ENCODE data around the gene MSANTD4.
A peak's percentile ranks its signal among the peaks of the same experiment; 100 is the strongest.
"Not testable (repeated sequence)": the region's sequence is repeated elsewhere in the genome, so short reads cannot be mapped to it uniquely, and the experiment has no call there.

The MSANTD4 gene

DNA sequence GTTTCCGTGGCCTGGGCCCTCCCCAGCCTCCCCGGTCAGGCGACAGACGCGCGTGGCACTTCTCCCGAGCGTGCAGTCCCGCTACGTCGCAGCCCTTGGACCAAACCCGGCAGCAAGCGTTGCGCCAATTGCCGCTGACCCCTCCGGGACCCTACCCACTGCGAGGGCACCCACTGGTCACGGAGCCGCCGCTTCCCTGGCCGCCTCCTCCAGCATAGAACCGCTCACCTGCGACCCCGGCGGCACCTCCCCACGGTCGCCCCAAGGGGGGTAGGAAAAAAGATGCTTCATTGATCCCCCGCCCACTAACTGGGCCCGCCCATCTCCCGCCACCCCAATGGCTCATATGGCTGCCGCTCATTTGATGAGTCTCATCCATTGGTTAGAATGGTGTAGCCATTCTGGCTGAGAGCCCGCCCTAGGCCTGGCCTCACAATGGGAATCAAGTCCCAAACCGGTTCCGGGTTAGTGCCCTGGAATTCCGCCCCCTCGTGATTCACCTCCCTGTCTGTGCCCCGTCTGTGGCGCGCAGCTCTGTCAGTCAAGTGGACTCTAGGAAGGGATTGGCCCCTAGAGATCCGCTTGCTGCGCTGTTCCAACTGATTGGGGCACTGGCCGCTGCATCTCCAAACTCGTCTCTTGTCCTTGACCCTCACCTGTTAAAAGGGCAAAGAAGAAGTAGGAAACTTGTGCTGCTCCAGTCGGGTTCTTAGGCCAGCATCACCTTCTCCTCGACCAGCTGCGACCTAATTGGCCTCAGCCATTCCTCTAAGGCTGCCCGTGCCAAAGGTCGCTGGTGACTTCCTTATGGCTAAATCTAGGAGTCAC is at the start of gene MSANTD4:
Gene MSANTD4, minus strand, starts transcription at position 274 of the 828 bp plus-strand sequence. CDS start 11,323 bp downstream, outside the sequence.
- DNase-seq = peak; percentile 96

DNA sequence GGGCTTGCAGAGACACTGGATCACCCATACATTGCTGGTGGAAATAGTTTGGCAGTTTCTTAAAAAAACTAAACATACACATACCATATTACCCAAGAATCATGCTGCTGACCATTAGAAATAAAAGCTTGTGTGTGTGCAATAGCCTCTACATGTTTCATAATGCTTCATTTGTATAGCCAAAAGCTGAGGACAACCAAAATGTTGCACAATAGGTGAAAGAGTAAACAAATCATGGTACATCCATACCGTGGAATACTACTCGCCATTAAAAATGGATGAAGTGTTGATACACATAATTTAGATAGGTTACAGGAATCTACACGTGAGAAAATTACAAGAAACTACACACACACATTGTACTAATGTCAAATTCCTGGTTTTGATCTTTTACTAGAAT is 48.6 kb upstream of the MSANTD4 start:
- no peak for DNase-seq

DNA sequence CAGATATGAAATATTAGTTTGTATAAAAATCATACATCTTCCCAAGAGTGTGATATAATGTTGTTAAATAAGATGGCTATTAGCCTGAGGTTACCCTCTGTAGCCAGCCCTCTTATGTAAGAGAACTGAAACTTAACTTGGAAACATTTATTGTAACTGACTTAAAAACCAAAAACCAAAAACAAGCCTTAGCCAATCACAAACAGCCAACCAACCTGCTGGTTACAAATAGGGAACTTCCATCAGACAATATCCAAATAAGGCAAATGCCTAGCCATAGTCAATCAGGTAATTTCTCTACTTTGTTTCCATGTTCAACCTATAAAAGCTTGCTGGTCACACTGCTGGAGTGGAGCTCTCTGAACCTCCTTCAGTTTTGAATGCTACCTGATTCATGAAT is 41.0 kb upstream of the MSANTD4 start:
- no peak for DNase-seq

DNA sequence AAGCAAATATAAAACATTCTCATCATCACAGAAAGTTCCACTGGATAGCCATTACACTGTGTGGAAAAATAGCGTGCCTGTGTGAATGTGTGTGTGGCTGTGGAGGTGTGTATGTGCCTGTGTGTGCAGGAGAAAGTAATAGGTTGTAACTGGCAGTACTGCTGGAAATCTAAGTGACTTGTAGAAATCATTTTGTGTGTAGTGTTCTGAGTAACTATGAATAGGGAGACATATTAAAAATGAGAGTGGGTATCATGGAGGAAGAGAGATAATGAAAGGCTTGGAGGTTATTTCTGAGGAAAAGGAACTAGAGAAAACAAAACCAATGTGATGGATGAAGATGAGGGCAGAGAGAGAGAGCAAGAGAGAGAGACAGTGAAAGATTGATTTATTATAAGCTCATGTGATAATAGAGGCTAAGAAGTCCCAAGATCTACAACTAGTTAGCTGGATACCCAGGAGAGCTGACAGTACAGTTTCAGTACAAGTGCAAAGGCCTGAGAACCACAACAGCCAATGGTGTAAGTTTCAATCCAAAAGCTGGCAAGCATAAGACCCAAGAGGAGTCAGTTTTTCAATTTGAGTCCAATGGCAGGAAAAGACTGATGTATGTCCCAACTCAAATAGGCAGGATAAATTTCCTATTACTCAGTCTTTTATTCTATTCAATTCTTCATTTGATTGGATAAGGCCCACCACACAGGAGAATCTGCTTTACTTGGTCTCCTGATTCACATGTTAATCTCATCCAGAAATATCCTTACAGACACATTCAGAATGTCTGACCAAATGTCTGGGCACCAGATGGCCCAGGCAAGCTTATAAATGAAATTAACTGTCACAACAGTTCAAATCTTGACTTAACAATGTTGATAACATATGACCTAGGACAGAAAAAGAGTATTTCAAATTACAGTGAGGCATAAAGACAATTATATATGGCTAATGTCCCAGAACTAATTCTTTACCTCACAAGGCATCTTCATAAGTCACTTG is 40.2 kb upstream of the MSANTD4 start:
- no peak for DNase-seq

DNA sequence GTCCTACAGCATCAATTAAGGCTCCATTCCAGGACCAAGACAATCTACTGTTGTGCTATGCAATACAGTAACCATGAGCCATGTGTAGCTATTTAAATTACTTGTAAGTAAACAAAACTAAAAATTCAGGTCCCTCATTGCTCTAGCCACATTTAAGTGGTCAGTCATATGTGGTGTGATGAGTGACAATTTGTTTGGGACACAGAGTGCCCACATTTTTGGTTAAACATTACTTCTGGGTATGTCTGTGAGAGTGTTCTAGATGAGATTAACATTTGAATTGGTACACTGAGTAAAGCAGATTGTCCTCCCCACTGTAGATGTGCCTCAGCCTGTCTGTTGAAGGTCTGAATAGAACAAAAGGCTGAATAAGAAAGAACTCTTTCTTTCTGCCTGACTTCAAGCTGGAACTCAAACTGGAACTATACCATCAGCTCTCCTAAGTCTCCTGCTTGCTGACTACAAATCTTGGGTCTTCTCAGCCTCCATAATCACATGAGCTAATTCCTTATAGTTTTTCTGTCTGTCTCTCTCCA is 39.3 kb upstream of the MSANTD4 start:
- DNase-seq = no peak

DNA sequence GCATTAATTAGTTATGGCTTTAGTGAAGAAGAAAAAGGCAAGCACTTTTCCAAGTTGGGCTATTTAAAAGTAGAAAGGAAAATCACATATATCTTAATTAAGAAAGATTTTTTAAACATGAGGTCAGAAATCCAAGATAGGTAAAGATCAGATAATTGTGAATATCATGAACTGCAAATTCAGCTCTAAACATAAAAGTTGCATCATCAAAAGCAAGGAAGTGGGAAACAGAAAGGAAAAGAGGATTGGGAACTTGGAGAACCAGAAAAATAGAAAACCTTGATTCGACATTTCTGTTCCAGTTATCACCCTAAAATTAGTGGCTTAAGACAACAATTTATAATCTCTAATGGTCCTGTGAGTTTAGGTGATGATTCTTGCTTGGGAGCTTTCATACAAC is 37.6 kb upstream of the MSANTD4 start:
- no peak for DNase-seq

DNA sequence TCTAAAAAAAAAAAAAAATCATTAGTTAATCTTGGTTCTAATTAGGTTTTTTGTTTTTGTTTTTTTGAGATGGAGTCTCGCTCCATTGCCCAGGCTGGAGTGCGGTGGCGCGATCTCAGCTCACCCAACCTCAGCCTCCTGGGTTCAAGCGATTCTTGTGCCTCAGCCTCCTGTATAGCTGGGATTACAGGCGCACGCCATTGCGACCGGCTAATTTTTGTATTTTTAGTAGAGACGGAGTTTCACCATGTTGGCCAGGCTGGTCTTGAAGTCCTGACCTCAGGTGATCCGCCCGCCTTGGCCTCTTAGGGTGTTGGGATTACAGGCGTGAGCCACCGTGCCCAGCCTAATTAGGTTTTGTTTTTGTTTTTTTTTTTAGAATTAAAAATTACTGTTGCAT is 36.3 kb upstream of the MSANTD4 start:
- DNase-seq = not testable (repeated sequence)

DNA sequence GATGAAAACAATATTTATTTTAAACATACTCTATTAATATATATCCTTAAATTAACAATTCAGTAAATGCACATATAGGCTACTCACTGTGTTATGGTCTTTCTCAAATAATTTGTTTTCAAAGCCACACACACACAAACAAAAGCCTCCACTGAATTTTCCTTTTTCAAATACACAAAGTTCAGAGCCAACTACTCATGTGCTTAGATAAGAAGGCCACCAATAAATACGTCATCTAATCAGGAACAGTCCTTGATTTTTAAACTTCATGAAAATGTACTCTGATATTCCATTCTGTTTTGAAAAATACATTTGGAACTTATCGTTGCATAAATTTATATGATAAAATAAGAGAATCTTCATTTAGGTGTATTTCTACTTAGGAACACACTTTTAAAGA is 29.1 kb upstream of the MSANTD4 start:
- no peak for DNase-seq

DNA sequence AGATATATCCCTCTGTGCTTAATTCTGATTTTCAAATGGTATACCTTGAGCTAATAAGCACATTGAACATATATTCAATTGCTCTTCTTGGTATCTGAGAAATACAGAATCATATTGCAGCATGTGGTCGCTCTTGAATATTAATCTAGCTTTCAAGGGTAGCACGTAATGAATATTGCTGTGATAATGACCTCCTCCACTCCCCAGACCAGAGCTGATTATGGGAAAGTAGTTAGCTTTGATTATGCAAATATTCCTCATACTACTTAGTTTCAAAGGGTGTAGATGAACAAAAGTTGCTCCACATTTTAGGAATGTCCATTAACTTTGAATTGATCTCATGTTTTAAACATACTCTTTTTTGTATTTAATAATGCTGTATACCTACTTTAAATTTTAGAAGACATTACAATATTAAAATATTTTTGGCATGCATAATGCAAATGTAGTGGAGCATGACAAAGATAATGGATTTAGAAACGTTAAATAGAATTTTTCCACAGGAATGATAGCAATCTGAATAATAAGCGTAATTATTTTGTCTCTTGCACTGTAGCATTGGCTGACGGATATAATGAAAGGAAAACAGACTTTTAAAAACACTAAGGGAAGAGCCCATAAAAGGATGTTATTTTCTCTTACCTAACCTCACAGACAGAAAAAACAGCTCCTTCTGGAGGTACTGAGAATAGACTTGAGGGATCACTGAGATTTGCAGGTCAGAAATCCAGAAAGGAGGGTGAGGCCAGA is 27.9 kb upstream of the MSANTD4 start:
- DNase-seq = no peak

DNA sequence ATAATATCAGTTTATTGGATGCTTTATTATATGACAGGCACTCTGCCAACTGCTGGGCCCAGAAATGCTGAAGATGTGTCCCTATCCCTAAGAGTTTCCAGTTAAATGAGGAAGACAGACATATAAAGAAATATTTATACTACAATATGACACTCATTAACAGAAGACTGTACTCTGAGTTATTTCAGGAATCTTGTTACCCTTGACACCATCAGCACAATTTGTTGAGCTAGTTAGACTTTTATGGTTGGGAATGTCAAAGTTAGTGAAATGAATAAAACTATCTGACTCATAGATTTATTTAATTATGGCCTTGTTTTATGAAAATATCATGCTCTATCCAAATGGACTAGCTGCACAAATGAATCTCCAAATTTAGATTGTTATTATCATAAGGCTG is 25.6 kb upstream of the MSANTD4 start:
- no peak for DNase-seq

DNA sequence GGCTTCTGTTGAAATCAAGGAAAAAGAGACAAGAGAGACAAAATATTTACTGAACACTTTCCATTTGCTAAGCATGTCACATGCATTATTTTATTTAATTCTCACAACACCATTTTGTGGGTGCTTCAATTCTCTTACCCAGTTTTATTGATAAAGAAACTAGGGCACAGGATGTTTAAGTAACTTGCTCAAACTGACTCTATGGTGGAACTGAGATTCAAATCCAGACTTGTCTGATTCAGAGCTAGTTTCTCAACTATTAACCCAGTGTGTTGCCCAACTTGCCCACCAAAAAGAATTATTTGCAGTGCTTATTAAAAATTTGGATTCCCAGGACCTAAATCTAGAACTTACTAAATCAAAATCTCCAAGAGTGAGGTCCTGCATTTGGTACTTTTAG is 21.5 kb upstream of the MSANTD4 start:
- no peak for DNase-seq

DNA sequence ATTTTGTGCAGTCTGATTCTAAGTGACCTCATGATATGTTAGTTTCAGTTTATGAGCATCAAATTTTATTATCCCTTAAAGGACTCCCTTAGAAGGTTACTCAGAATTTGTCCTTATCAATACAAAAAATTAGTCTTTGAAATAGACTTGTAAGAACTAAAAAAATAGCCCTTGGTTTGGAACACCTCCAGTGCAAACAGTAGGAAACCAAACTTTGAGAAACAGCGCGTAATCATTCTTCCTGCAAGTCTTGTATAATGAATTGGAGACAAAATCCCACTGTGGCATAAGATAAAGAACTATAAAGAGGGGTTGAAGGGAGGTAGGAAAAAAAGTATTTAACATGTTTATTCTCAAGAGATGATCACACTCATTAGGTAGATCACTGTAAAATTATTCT is 10.8 kb upstream of the MSANTD4 start:
- DNase-seq = no peak

DNA sequence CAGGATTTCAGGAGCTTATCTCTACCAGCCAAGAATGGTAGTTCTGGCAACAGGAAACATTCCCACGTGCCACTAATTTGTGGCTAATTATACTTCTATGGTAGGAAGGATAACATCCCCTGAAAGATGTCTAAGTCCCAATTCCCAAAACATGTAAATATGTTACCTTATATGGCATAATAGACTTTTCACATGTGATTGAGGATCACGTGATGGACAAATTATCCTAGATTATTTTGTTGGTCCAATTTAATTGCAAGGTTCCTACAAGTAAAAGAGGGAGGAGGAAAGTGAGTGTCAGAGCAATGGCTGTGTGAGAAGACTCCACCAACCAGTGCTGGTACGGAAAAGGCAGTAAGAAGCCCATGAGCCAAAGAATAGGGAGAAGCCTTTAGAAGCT is 9.9 kb upstream of the MSANTD4 start:
- no peak for DNase-seq

DNA sequence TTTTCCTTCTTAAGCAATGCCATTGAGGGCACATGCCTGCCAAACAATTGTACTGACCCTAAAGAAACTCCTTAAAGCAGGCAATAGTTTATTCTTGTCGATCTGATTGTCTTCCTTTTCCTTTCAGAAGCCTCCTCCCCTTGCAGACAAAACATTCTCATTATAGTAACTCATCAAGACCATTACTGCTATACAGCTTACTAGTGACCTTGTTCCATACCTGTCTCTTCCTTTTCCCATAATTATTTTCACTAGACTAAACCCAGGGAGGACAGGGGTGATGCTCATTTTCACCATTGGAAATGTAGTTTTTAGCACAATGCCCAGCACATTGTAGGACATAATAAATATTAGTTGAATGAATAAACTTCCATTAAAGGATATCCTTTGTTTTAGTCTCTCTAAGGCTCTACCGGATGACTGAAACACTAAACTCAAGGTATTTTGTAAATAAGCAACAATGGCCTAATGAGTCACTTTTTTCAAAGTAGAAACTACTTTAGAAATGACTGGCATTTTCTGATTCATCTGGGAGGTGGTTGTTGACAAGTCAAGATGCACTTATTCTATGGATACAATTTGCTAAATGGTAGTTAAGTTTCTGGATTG is 9.3 kb upstream of the MSANTD4 start:
- DNase-seq = no peak

DNA sequence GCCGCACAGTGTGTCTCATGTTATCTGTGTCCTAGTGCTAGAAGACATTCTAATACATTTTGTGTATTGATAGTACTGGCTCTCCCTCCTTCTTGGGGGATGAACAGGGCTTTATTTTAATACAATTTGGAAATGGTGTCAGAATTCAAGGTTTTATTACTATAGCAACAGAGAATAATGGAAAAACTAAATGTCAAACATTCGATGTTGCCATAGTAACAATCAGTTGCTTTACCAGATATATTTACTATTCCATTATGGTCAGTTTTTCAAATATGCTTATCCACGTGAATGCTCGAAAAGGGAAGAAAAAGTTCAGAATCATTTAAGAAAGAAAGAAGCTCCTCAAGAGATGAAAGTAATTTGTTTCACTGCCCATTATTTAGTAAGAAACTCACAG is 8.6 kb upstream of the MSANTD4 start:
- no peak for DNase-seq

DNA sequence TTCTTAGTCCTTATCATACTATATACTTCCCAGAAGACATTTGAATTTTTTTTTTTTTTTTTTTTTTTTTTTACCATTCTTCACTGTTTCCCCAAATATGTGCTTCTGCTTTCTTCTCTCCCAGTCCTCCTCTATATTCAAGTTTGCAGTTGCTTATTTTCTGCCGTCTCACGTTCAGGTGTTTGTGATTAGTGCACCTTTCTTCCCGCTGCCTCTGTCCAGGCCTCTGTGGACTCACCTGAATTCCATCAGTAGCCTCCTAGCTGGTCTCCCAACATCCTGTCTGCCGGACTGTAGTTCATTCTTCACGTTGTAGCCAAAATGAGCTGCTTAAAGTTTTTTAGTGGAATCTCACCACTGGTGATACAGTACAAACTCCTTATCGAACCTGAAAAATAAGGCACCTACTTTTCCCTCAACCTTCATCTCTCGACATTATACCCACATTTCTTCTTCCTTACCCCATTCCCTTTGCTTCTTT is 795 bp upstream of the MSANTD4 start:
- DNase-seq = no peak

DNA sequence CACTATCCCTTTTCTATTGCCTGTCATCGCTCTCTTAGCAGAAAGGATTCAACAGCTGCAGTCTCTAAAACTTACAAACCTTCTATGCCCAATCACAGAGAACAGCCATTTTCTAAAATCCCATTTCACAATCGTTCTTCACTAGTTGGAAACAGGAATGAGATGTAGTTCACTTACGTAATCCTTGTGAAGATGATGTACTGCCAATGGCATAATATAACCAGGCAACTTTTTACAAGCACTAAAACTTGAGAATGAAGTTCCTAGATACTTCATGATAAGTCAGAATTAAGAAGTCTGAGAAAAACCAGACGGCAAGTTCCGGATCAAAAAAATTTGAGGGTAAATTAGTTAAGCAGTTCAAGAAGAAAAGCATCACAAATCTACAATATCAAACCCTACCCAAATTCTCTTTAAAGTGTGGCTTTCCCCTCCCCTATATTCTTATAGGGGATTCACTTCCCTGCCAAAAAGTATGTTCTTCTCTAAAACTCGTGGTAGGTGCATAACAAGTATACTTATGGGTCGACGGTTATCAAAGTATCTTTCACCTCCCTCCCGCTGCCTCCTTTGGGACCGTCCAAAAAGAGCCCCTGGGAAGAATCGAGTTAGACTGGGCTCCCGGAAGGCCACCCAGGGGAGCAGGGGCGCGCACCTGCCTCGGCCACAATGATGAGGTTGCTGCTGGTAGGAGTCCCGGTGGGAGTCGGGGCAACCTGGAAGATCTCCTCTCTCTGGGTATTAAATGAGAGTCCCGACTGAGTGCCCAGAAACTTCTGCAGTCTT is 666 bp downstream of the MSANTD4 start:
- no peak for DNase-seq

DNA sequence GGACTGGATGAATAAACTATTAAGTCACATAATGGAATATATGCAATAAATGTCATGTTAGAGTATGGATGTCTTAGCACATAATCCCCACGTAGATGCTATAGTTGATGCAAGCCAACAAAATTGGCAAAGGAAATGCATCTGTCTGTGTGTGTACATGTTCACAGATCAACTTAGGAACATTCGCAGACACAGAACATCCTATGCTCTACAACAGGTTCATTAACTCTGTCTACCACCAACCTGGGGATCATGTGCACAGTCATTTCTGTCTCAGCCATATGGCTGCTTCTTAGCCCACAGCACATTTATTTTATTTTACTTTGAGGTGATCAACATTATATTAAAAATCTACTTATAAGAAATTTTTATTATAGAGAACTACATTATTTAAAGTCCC is 4.9 kb downstream of the MSANTD4 start:
- no peak for DNase-seq

DNA sequence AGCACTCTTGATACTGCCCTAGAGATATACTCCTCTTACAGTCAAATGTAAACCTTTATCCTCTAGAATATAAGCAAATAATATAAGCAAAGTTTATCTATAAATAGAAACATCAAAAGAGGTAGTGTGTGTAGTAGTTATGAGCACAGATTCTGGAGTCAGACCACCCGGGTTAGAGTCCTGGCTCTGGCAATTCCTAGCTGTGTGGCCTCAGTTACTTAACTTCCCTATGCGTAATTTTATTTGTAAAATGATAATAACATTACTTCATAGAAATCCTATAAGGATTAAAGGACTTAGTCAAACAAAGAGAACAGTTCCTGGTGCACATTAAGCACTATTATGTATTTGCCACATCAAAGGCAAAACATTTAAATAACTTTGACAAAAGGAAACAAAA is 7.0 kb downstream of the MSANTD4 start:
- DNase-seq = no peak

DNA sequence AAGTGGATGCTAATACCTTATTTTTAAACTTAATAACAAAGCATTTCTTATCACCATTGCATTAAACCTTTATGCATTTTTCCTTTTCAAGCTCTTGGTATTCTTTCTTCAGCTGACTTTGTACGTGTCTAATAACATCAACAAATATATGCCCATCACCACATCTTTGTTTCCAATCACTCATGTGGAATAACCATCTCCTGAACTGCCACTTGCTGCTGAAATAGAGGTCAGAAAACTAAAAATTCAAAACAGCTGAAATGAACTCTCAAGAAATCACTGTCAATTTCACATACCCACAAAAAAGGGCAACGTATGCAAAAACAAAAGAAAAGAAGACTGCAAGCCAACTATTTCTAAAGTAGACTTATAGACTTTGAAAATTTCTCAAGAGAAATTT is 7.4 kb downstream of the MSANTD4 start:
- no peak for DNase-seq

DNA sequence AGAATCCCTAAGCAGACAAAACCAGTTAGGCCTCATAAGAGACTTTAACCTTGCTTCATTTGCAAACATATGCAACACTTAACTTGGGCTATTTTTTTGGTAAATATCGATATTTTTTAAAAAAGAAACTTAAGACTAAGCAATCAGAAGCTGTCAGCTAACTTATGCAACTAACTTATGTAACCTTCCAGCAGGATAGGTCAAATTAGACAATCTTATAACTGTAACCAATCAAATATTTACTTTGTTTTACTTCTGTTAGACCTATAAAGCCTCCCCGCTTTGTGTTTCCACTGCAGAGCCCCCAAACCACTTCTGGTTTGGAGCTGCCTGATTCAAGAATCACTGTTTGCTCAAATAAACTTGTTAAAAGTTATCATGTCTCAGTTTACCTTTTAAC is 8.0 kb downstream of the MSANTD4 start:
- no peak for DNase-seq

Data from CD4-positive, alpha-beta T cell treated with Interleukin-15 for 1 hour (primary cell).